HG03045 (cell line): ENCODE data around the gene PHYKPL.
A peak's percentile ranks its signal among the peaks of the same experiment; 100 is the strongest.

Source experiments
- ATAC-seq: cut with Tn5 transposase; IDR thresholded peaks from one replicate; pipeline ENCODE4 v1.9.1; 2021; ENCODE audit warnings: mild to moderate bottlenecking, moderate library complexity; ENCODE audit not compliant: unreplicated experiment

PHYKPL gene

DNA sequence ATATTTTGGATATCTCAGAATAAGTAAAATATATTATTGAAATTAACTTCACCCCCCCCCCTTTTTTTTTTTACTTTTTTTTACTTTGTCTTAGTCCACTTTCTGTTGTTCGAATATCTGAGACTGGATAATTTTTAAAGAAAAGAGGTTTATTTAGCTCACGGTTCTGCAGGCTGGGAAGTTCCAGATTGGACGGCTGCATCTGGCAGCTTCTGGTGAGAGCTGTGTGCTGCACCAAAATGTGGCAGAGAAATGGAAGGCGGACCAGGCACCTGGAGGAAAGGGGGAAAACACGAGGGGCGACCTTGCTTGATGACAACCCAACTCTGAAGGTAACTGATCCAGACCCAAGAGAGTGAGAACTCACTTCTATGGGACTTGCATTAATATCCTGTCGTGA lies 39.8 kb downstream of the PHYKPL start:
- ATAC-seq = no peak

DNA sequence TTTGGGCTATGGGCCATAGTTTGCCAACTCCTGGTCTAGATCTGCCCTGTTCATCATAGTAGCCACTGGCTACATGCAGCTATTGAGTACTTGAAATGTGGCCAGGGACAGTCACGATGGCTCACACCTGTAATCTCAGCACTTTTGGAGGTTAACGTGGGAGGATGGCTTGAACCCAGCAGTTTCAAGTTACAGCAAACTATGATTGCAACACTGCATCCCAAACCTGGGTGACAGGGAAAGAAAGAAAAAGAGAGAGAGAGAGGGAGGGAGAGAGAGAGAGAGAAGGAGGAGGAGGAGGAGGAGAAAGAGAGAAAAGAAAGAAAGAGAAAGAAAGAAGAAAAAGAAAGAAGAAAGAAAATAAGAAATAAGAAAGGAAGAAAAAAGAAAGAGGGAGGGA lies 40.4 kb downstream of the PHYKPL start:
- ATAC-seq = no peak

DNA sequence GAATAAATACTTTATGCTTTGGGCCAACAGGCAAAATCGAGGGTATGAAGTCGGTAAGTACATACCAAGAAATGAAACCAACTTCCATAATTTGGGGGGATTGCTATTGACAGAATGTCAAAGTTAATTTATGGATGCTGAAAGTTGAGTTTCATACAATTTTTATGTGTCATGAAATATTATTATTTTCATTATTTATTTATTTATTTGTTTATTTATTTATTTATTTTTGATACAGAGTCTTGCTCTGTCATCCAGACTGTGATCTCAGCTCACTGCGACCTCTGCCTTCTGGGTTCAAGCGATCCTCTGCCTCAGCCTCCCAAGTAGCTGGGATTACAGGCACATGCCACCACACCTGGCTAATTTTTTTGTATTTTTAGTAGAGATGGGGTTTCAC lies 40.9 kb downstream of the PHYKPL start:
- no peak for ATAC-seq

DNA sequence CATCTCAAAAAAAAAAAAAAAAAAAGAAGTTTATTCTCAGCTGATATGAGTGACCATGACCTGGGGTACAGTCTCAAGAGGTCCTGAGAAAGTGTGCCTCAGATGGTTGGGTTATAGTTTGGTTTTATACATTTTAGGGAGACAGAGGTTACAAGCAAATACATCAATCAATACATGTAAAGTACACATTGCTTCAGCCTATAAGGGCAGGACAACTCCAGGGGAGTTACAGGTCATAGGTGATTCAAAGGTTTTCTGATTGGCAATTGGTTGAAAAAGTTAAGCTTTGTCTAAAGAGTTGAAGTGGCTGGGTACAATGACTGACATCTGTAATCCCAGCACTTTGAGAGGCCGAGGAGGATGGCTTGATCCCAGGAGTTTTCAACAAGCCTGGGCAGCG lies 43.2 kb downstream of the PHYKPL start:
- no peak for ATAC-seq

DNA sequence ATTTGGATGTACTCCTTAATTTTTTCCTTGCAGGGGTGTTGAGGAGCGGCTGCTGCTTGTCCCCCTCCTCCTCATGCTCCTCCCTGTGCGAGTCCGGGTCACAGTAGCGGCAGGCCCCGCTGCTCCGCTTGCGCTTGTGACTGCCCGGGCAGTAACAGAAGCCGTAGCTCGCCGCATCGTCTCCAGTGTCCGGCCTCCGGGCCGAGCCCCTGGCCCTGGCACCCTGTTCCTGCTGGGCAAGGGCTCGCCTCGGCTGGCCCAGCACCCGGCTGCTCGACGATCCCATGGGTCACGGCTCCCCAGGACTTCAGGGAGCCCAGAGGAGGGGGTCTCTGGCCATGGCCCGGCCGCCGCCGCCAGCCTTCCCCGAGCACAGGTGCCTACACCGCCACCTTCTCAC lies 45.6 kb downstream of the PHYKPL start, which contains the start of gene GMCL2:
Gene GMCL2 (minus strand): TSS at position 358 of the 400 bp plus-strand sequence. CDS start 72 bp downstream, at position 286.
- ATAC-seq = no peak

DNA sequence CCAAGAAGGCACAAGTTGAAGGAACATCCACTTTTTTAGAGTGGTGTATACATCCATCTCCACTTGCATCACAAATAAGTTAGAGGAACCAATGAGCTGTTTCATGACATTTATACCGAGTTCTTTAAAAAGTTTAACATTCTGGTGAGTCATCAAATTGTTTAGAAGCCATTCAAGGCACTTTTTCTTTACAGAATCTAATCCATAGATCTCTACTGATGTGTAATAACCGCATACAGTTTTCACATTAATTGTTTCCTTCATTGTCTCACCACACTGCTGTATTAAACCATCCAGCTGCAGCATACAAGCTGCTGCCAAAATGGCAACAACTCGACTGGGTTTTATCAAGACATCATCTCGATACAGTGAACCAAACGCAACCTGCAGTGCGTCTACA lies 46.2 kb downstream of the PHYKPL start:
- no peak for ATAC-seq

DNA sequence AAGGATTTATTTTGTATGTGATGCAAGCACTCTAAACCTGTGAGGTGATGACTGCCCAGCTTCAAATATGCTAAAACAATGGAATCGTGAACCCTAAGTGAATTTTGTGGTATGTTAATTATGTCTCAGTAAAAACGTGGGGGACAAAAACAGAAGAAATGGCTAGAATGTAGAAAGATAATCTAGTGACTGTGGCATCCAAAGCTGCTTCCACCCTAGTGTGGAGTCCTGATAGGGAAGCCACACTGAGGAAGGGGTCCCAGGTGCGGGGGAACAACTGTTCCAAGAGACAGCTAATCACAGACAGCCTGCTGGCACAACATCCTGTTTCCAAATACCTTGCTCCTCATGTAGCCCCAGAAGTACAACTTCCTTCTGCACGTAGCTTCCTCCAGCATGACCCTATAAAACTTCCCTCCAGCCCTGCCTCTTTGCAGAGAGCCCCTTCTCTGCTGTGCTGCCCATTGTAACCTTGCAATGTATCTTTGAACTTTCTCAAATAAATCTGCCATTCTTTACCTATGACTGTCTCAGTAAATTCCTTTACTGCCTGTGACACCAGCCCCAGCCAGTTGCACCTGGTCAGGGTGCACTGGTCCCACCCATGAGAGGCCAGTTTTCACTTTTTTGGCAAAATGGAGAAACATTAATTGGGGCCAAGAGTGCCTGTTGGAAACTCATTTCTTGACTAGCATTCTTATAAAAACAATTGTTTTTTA lies 50.3 kb downstream of the PHYKPL start:
- no peak for ATAC-seq

DNA sequence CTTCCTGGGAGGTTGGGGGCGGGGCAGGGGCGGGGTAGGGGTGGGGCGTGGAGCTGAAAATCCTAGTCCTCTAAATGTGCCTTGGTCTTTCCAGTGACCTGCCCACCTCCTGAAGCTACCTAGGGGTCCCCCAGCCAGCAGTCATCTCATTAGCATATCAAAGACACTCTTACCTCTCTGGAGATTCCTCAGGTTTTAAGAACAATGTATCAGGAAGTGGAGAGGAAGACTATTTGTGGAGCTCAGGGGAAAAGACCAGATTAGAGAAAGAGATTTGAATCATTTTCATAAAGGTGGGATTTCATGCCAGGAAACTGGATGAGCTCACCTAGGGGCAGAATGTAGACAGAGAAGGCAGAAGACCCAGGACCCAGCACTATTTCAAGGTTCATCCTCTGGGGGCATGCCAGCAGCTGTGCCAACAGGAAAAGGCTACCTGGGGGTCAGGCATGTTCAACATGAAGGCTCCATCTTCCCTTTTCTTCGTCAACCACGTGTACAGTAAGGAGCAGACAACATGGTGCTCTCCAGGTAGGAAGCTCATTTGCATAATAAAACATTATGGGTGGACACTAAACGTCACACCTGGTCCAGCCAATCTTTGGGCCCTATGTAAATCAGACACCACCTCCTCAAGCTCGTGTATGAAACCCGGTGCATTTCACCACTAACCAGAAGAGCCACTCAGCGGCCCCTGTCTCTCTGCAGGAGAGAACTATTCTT lies 52.3 kb downstream of the PHYKPL start:
- no peak for ATAC-seq

DNA sequence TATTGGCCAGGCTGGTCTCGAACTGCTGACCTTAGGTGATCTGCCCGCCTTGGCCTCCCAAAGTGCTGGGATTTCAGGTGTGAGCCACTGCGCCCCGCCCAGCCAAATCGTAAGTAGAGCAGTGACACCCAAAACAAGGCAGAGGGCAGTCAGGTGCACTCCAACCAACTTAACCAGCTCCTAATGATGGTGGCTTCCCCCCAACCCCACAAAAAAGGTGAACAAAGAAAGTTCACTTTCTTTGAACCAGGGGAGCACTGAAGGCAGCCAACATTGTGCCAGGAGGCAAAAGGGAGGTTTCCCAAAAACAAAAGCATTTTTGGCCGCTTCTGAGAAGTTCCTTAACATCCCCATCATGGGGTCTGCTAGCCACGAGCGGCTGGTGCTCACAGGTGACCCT lies 55.0 kb downstream of the PHYKPL start:
- ATAC-seq = no peak

DNA sequence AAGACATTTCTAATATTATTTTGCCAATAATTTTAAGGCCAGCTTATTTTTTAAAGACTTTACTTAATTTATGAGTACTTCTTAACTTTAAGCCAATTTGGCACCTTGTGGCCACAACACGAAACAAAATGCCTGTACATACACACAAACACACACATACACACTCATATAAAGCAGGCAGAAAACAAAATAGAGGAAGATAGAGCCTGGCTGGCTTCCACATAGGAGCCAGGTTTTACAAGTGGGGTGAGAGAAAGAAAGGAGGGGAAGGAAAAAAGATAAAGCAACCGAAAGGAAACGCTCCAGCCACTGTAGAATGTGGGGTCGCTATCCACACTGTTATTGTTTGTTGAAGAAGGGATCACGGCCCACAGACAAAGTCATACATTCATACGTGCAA lies 55.8 kb downstream of the PHYKPL start:
- no peak for ATAC-seq

DNA sequence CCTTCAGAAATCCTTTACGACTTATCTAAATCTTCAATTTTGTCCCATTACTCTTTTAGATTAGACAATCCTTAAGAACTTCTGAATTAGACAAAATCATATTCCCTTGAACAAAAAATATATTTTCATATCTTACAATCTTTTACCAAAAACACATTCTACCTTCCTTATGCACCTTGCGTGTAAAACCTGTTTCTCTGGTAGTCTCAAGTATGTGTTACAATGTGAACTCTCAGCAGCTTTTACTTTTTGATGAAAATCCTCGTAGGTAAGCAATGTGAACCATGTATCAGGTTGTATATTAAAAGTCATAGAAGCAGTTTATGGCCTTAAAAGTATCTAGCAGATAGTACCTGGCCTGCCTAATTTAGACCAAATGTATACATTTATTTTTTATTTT lies 58.1 kb downstream of the PHYKPL start:
- no peak for ATAC-seq

DNA sequence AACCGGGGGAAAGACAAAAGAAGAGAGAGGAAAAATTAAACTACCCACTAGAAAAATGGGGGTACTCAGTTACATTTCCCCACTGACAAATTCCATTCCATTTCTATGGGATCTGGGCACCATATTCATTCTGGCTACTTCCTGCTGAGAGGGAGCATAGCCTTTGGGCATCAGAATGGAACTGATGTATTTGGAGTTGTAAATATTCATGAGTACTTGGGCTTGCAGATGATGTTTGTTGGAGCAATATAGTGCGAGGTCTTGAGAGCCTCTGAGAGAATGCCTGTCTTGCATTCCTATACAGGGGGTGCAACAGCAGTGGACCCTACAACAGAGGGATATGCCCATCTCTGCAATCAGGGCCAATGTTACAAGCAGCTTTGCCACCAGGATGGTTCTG lies 62.1 kb downstream of the PHYKPL start:
- ATAC-seq = no peak

DNA sequence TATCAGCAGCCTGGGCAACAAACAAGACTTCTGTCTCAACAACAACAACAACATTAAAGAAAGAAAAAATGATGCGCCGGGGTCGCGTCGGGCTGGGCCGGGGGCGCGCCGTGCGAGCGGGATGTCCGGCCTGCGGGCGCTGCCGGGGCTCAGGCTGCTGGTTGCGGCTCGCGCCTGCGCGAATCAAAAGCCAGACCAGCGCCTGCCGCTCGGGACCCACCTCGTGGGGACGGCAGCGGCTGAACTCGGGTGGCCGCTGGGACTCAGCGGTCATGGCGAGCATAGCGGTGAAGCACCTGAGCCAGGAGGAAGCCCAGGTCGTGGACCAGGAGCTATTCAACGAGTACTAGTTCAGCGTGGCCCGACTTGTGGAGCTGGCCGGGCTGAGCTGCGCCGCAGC lies 67.0 kb downstream of the PHYKPL start:
- no peak for ATAC-seq

DNA sequence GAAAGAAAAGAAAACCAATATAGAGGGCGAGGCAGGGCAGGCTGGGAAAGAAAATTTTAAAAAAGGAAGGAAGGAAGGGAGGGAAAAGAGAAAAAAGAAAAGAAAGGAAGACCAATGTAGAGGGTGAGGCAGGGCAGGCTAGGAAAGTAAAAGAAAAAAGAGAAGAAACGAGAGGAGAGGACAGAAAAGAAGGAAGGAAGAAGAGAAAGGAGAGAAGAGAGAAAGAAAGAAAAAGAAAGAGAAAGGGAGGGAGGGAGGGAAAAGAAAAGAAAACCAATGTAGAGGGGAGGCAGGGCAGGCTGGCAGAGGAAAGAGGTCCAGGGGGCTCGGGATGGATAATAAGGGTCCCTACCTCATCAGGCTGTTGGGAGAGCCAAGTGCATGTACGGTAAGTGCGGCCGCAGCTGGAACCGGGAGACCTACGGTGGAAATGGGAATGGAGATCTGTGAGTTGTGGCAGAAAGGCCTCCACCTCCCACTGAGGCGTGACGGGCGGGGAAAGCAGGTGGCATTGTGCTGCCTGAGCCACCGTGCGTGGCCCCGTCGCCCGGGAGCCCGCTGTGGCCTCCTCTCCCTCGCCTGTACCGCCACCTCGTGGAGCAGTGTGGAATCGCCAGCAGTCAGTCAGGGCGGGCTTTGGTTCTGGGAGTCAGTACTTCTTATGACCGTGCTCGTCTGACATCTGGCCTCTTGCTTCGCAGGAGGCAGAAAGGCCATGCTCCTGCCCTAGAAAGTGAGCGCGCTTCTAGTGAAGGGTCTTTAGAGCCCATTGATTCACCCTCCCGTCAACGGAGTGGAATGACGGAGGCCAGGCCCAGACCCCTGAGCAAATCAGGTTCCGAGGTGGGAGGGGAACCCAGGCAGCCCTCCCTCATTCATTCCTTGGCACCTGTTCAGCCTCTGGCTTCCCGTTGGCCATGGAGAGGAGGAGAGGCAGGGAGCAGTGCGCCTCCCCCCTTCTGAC lies 68.5 kb downstream of the PHYKPL start:
- peak; percentile 92 for ATAC-seq

DNA sequence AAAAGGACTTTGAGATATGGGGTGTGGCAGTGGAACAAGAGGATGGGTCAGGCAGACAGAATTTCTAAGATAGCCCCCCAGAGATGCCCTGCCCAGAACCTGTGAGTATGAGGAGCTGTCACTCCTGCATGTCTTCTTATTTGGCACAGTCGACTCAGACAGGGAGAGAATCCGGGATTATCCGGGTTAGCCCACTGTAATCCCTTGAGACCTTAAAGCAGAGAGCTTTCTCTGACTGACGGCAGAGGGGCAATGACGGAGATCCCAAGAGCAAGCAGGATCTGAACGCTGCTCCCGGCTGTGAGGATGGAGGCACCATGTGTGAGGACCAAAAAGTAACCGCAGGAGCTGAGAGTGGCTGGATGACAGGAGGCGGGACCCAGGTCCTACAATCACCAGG lies 70.1 kb downstream of the PHYKPL start:
- ATAC-seq = no peak

DNA sequence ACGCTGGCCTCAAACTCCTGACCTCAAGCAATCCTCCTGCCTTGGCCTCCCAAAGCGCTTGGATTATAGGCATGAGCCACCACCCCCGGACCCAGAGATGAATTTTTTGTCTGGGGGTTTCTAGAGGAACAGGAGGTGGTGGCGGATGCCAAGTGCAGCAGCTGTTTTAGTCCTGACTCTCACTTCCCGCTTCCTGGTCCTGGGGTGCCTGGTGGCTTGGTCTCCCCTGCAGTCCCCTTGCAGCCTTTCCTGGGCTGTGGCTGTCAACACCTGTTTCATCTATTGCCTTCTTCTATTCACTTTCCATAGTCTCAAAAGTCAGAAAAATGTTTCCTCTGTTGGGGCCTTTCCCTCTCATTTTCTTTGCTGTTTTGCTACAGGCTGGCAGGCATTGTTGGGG lies 72.4 kb downstream of the PHYKPL start:
- no peak for ATAC-seq
